Measurements from ENCODE around the gene TMEM92.
"Not testable (repeated sequence)": the region's sequence is repeated elsewhere in the genome, so short reads cannot be mapped to it uniquely, and the experiment has no call there.

The TMEM92 gene

DNA sequence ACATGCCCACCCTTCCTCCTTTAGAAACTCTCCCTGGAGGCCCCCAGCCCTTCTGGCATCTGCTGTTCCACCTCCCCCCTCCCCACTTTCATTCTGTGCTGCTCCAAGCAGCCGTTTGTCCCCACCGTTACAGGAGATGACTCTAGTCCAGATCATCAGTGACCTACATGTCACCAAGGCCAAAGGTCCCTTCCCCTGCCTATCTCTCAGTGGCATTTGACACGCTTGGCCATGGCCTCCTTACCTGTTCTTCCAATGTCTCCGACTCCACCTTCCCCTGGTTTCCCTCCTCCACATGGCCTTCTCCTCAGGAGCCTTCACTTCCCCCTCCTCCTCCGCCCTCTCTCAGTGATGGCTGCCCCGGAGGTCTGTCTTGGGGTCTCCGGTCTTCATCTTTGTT is 9.4 kb downstream of the TMEM92 start:
- TF ChIP-seq ZFX (IDR thresholded peaks at IDR 0.05; ENCODE audit: borderline replicate concordance) = no peak
- TF ChIP-seq, protein P1, sequence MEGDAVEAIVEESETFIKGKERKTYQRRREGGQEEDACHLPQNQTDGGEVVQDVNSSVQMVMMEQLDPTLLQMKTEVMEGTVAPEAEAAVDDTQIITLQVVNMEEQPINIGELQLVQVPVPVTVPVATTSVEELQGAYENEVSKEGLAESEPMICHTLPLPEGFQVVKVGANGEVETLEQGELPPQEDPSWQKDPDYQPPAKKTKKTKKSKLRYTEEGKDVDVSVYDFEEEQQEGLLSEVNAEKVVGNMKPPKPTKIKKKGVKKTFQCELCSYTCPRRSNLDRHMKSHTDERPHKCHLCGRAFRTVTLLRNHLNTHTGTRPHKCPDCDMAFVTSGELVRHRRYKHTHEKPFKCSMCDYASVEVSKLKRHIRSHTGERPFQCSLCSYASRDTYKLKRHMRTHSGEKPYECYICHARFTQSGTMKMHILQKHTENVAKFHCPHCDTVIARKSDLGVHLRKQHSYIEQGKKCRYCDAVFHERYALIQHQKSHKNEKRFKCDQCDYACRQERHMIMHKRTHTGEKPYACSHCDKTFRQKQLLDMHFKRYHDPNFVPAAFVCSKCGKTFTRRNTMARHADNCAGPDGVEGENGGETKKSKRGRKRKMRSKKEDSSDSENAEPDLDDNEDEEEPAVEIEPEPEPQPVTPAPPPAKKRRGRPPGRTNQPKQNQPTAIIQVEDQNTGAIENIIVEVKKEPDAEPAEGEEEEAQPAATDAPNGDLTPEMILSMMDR (IDR thresholded peaks at IDR 0.05) = no peak
- H3K27ac ChIP-seq = no peak overlapping the region

DNA sequence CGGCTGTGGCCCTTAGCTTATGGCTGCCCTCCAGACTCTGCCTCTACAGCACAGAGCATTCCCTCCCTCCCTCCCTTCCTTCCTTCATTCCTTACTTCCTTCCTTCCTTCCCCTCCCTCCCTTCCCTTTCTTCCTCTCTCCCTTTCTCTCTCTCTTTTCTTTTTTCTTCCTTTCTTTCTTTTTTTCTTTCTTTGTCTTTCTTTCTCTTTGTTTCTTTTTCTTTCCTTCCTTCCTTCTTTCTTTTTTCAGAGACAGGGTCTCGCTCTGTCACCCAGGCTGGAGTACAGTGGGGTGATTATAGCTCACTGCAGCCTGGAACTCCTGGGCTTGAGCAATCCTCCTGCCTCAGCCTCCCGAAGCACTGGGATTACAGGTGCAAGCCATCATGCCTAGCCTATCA is 11.7 kb downstream of the TMEM92 start:
- no peak overlapping the region for H3K27ac ChIP-seq
- TF ChIP-seq ZFX (IDR thresholded peaks at IDR 0.05; ENCODE audit: borderline replicate concordance) = no peak
- TF ChIP-seq, protein P1 (IDR thresholded peaks at IDR 0.05) = no peak

DNA sequence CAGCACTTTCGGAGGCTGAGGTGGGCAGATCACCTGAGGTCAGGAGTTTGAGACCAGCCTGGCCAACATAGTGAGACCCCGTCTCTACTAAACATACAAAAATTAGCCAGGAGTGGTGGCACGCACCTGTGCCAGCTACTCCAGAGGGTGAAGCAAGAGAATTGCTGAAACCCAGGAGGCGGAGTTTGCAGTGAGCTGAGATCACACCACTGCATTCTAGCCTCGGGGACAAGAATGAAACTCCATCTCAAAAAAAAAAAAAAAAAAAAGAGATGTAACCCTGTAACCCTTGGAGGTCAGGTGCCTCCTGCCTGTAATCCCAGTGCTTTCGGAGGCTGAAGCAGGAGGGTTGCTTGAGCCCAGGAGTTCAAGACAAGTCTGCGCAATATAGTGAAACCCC is 13.0 kb downstream of the TMEM92 start:
- H3K27ac ChIP-seq = not testable (repeated sequence)

DNA sequence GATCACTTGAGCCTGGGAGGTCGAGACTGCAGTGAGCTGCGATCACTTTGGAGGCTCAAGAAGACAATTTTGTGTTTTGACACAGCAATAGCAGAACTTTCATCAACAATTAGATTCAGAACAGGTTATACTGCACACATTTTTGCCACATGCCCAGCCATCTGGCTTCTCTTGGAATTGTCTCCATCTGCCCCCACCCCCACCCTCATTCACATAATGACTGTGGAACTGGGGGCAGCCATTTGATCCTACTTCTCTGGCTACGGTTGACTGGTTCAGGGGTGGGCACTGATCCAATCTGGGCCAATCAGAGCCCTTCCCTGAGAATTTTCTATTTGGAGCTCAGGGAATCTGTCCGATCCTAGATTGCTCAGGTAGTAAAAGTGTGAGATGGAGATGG is 14.0 kb downstream of the TMEM92 start:
- TF ChIP-seq ZFX (IDR thresholded peaks at IDR 0.05; ENCODE audit: borderline replicate concordance) = no peak
- TF ChIP-seq, protein P1 (IDR thresholded peaks at IDR 0.05) = no peak
- no peak overlapping the region for H3K27ac ChIP-seq

DNA sequence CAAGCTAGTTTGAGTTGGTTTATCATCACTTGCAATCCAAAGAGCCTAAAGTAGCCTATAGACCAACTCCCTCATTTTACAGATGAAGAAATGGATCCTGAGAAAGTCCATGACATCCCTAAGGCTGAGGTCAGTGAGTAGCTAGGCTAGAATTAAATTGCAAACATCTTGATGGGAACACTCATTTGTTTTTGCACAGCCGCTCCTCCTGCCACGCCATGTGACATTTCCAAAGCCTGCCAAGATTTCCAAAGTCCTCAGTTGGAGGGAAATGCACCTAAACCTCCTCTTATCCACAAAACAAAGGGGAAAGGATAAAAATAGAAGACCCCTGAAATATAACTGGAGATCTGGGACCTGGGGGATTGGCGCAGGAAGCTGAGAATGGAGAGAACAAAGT is 15.0 kb downstream of the TMEM92 start:
- TF ChIP-seq ZFX (IDR thresholded peaks at IDR 0.05; ENCODE audit: borderline replicate concordance) = no peak
- TF ChIP-seq, protein P1 (IDR thresholded peaks at IDR 0.05) = no peak
- no peak overlapping the region for H3K27ac ChIP-seq

DNA sequence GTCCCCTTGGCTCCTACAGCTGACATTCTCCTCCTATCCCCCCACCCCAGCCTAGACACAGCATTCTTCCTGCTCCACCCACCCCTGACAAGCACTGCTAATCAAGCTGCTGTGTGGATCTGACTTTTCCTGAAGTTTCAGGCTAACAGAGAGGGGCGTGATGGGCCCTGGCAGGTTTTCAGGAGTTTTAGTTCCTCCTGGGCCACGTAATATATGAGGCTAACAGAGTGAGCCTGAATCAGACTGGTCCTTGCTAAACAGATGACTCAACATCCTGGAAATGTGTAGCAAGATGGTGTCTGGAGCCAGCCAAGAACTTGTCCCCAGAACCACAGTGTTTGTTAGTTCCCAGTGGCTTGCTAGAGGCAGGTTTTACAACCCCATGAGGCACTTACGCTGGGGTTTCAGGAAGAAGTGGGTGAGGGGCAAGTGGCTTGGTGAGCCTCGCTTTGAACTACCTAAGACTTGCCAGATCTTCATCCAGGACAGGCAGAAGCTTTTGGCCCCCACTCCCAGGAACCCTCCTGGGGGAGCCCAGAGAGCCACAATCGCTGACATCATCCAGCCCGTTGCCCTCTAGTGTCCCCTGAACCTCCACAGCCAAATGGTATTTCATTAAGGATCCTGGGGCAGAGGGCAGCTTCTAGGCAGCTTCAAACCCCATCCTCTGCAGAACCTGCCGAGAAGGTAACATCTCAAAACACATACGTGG is 15.9 kb downstream of the TMEM92 start:
- H3K27ac ChIP-seq = no peak overlapping the region
- TF ChIP-seq ZFX (IDR thresholded peaks at IDR 0.05; ENCODE audit: borderline replicate concordance) = no peak
- TF ChIP-seq, protein P1 (IDR thresholded peaks at IDR 0.05) = no peak

DNA sequence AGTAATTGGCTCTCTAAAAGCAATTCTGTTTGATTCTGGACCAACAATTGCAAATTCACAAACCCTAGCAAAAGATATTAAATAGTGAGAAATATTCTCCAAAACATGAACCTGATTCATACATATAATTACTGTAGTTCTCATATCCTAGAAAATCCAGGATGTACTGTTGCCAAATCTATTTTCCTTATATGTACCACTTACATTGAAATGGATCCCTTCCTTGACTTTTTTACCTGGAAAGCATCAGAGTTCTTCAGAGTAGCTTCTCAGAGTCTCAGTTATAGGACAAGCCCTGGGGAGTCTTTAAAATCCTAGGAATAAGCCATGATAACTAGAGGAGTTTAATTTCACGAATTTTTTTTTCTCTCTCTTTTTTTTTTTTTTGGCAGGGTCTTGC is 16.7 kb downstream of the TMEM92 start:
- H3K27ac ChIP-seq = no peak overlapping the region
- TF ChIP-seq, protein P1 (IDR thresholded peaks at IDR 0.05) = no peak
- TF ChIP-seq ZFX (IDR thresholded peaks at IDR 0.05; ENCODE audit: borderline replicate concordance) = no peak

DNA sequence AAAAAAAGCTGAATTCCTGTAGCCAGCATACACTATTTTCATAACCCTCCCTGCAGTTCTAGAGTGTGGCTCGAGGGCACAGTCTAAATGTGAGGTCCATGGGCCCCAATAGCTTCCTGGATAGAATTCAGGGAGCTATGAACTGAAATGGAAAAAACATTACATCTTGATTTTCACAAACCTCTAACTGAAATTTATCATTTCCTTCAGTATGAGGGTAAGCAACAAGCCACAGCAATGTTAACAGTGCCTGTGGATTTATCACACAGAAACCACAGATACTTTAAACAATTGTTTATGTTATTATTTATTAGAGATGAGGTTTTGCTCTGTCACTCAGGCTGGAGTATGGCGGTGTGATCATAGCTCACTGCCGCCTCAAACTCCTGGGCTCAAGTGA is 18.2 kb downstream of the TMEM92 start:
- H3K27ac ChIP-seq = no peak overlapping the region
- TF ChIP-seq, protein P1 (IDR thresholded peaks at IDR 0.05) = no peak
- no peak for TF ChIP-seq ZFX (IDR thresholded peaks at IDR 0.05; ENCODE audit: borderline replicate concordance)
